Right atrium auricular region (tissue), 2 donors: Measurements from ENCODE around the gene DNAH11. TPM values are rescaled to one million over a fixed set of nuclear protein-coding genes. Genes with fewer than 3 reads are reported as not detected.
A peak's percentile ranks its signal among the peaks of the same experiment; 100 is the strongest.

Experiments used
- DNase-seq: peaks from one replicate; pipeline ENCODE4 v3.0.0-alpha.2; 2019; ENCODE audit warnings: low spot score
- H3K27ac ChIP-seq, 2 donors: fragments of 200-600 bp; sonication (generic); 1 replicate in 1 of 2; 2 replicates in 1 of 2; pipeline ENCODE4 v1.5.1; 2016 to 2019
- H3K27me3 ChIP-seq, 2 donors: fragments of 200-600 bp; sonication (generic); one replicate each; pipeline versions ENCODE4 v1.5.1 to v1.6.0; 2017 to 2019
- H3K36me3 ChIP-seq: fragments of 200-600 bp; sonication (generic); one replicate; pipeline ENCODE4 v1.5.1; 2016
- H3K4me1 ChIP-seq, 2 donors: fragments of 200-600 bp; sonication (generic); one replicate each; pipeline versions ENCODE4 v1.5.1 to v1.6.0; 2017 to 2019
- H3K4me3 ChIP-seq, 2 donors: fragments of 200-600 bp; sonication (generic); 1 replicate in 1 of 2; 2 replicates in 1 of 2; pipeline ENCODE4 v1.5.1; 2017 to 2019; ENCODE audit warnings: mild to moderate bottlenecking in 1 of 2, moderate library complexity in 1 of 2
- H3K9me3 ChIP-seq, 2 donors: fragments of 200-600 bp; sonication (generic); one replicate each; pipeline ENCODE4 v1.5.1; 2019
- CTCF ChIP-seq, 2 donors: fragments of 200-600 bp; sonication (generic); IDR thresholded peaks; one replicate each; pipeline ENCODE4 v1.5.1; 2019; ENCODE audit warnings: antibody characterized with exemption in 2 of 2
- total RNA-seq, 2 donors: library from RNA; depleted of rRNA; stranded (reverse); fragments of >200 nt; gene quantifications; one replicate each; pipeline ENCODE4 v1.1.0, GENCODE V29; 2016

DNAH11 gene
- total RNA-seq, 2 donors from 2014 or later = 2.8 to 3.5 TPM

GRCh38 chr7:21939858-21940372 lies 397.1 kb downstream of the DNAH11 start:
- TF ChIP-seq CTCF (IDR thresholded peaks at IDR 0.05) = no peak
- no peak for DNase-seq
- no peaks in the 10 kb centered on the region for H3K27me3 ChIP-seq
- no peaks in the 10 kb centered on the region for H3K36me3 ChIP-seq
- H3K4me3 ChIP-seq = no peak overlapping the region
- H3K27ac ChIP-seq = peak overlapping the region; percentile 66 to 88
- H3K9me3 ChIP-seq = no peaks in the 10 kb centered on the region
- H3K4me1 ChIP-seq = peaks cover 0 to 55% of the 10 kb centered on the region in 2 donors

- Histone ChIP-seq H3K4me1 (peaks cover 0 to 59% of the 10 kb centered on the region in 2 donors), H3K36me3 (no peaks in the 10 kb centered on the region), H3K4me3 (no peak overlapping the region), H3K27ac (peak overlapping the region; percentile 88), H3K9me3 (no peaks in the 10 kb centered on the region), H3K27me3 (no peaks in the 10 kb centered on the region)
- no peak for TF ChIP-seq CTCF (IDR thresholded peaks at IDR 0.05)
- no peak for DNase-seq
These were observed 398.8 kb downstream of the DNAH11 start for GRCh38 chr7:21941611-21942141.

- Histone ChIP-seq H3K4me3 (no peak overlapping the region), H3K27ac (peak overlapping the region; percentile 88), H3K27me3 (no peaks in the 10 kb centered on the region), H3K4me1 (peaks cover 0 to 59% of the 10 kb centered on the region in 2 donors), H3K9me3 (no peaks in the 10 kb centered on the region), H3K36me3 (no peaks in the 10 kb centered on the region)
- no peak for TF ChIP-seq CTCF (IDR thresholded peaks at IDR 0.05)
- DNase-seq = no peak
These were observed 400.1 kb downstream of the DNAH11 start for GRCh38 chr7:21942955-21943354.

GRCh38 chr7:21943436-21943835 lies 400.6 kb downstream of the DNAH11 start:
- Histone ChIP-seq H3K36me3 (no peaks in the 10 kb centered on the region), H3K4me3 (no peak overlapping the region), H3K27ac (peak overlapping the region; percentile 88), H3K27me3 (no peaks in the 10 kb centered on the region), H3K9me3 (no peaks in the 10 kb centered on the region), H3K4me1 (peaks cover 0 to 59% of the 10 kb centered on the region in 2 donors)
- no peak for TF ChIP-seq CTCF (IDR thresholded peaks at IDR 0.05)
- DNase-seq = no peak

- Histone ChIP-seq H3K9me3 (no peaks in the 10 kb centered on the region), H3K27me3 (no peaks in the 10 kb centered on the region), H3K27ac (peak overlapping the region; percentile 88), H3K4me1 (peaks cover 0 to 45% of the 10 kb centered on the region in 2 donors), H3K36me3 (no peaks in the 10 kb centered on the region), H3K4me3 (peak overlapping the region; percentile 53 to 72)
- no peak for TF ChIP-seq CTCF (IDR thresholded peaks at IDR 0.05)
- no peak for DNase-seq
These were observed 402.0 kb downstream of the DNAH11 start for GRCh38 chr7:21944616-21945453.
